HL-60 (cell line): ENCODE measurements around the gene KRT77.

Experiments
- DNase-seq, 2 experiments: peaks; one replicate each; pipeline ENCODE4 v3.0.0-alpha.2; 2010 to 2020; ENCODE audit warnings: low read depth in 1 of 2, low spot score in 1 of 2
- H3K27ac ChIP-seq: fragments of 250-450 bp; sonication (Bioruptor Pico); replicated peaks from 2 replicates; pipeline ENCODE4 v1.5.1; 2020; ENCODE audit warnings: mild to moderate bottlenecking, moderate library complexity
- H3K27me3 ChIP-seq: fragments of 250-450 bp; sonication (Bioruptor Pico); 2 replicates; pipeline ENCODE4 v1.5.1; 2021; ENCODE audit warnings: mild to moderate bottlenecking, moderate library complexity; ENCODE audit not compliant: insufficient read depth, poor library complexity, severe bottlenecking
- H3K4me3 ChIP-seq: replicated peaks from 2 replicates; pipeline ENCODE4 v1.5.1; 2011; ENCODE audit warnings: mild to moderate bottlenecking, control low read depth, low read length; ENCODE audit not compliant: insufficient read depth
- GABPA ChIP-seq: IDR thresholded peaks from 2 replicates; pipeline ENCODE4 v1.6.1; 2012; ENCODE audit warnings: low read depth
- POLR2AphosphoS5 ChIP-seq: IDR thresholded peaks from 2 replicates; pipeline ENCODE4 v1.6.1; 2012; ENCODE audit warnings: low read depth
- SPI1 ChIP-seq: IDR thresholded peaks from 2 replicates; pipeline ENCODE4 v1.6.1; 2012; ENCODE audit warnings: low read depth, mild to moderate bottlenecking, borderline replicate concordance
- TF ChIP-seq, protein P1 (sequence below): IDR thresholded peaks from 2 replicates; pipeline ENCODE4 v1.6.1; 2012; ENCODE audit warnings: low read depth; ENCODE audit not compliant: insufficient replicate concordance
- TF ChIP-seq, protein P2 (sequence below): IDR thresholded peaks from one replicate; pipeline ENCODE4 v1.5.1; 2011; ENCODE audit warnings: low read length, control low read depth, inconsistent platforms; ENCODE audit not compliant: insufficient read depth

Gene KRT77

DNA sequence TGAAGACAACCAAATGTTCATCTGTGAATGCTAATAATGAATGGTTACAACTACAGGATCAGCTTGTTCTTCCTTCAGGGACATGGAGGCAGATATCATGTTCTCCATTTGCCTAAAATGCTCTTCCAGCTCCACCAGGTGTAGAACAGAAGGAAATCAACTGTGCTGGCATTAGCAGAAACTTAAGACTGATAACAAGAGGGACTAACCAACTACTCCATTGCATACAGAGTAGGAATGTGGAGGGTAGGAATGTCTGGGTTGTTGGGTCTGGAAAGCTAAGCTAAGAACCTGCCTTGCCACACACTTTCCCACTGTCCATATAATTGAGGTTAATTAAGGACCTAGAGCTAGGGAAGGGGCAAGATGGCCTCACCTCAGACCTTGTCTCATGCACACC, 39.9 kb downstream of the KRT77 start:
- H3K4me3 ChIP-seq, result no peak overlapping the region

DNA sequence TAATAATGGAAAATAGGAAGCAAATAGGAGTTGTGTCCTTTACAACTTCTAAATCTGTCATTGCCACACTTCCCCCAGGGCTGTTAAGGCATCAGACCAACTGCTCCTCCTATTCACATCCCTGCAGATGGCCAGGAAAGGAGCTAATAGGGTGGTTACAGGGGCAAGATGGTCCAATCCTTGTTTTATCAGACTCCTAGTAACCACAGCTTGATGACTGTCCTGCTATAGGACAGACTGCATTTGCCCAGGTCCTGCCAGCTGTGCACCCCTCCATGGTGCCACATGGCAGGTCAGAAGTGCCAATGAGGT, 40.5 kb downstream of the KRT77 start:
- TF ChIP-seq, protein P1, sequence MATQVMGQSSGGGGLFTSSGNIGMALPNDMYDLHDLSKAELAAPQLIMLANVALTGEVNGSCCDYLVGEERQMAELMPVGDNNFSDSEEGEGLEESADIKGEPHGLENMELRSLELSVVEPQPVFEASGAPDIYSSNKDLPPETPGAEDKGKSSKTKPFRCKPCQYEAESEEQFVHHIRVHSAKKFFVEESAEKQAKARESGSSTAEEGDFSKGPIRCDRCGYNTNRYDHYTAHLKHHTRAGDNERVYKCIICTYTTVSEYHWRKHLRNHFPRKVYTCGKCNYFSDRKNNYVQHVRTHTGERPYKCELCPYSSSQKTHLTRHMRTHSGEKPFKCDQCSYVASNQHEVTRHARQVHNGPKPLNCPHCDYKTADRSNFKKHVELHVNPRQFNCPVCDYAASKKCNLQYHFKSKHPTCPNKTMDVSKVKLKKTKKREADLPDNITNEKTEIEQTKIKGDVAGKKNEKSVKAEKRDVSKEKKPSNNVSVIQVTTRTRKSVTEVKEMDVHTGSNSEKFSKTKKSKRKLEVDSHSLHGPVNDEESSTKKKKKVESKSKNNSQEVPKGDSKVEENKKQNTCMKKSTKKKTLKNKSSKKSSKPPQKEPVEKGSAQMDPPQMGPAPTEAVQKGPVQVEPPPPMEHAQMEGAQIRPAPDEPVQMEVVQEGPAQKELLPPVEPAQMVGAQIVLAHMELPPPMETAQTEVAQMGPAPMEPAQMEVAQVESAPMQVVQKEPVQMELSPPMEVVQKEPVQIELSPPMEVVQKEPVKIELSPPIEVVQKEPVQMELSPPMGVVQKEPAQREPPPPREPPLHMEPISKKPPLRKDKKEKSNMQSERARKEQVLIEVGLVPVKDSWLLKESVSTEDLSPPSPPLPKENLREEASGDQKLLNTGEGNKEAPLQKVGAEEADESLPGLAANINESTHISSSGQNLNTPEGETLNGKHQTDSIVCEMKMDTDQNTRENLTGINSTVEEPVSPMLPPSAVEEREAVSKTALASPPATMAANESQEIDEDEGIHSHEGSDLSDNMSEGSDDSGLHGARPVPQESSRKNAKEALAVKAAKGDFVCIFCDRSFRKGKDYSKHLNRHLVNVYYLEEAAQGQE, result no peak
- TF ChIP-seq, protein P2, sequence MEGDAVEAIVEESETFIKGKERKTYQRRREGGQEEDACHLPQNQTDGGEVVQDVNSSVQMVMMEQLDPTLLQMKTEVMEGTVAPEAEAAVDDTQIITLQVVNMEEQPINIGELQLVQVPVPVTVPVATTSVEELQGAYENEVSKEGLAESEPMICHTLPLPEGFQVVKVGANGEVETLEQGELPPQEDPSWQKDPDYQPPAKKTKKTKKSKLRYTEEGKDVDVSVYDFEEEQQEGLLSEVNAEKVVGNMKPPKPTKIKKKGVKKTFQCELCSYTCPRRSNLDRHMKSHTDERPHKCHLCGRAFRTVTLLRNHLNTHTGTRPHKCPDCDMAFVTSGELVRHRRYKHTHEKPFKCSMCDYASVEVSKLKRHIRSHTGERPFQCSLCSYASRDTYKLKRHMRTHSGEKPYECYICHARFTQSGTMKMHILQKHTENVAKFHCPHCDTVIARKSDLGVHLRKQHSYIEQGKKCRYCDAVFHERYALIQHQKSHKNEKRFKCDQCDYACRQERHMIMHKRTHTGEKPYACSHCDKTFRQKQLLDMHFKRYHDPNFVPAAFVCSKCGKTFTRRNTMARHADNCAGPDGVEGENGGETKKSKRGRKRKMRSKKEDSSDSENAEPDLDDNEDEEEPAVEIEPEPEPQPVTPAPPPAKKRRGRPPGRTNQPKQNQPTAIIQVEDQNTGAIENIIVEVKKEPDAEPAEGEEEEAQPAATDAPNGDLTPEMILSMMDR, result no peak
- no peak for TF ChIP-seq POLR2AphosphoS5
- no peak for DNase-seq
- H3K27ac ChIP-seq, result no peak overlapping the region

More for the DNA sequence above, 39.9 kb downstream of the KRT77 start:
- Histone ChIP-seq H3K27ac (no peak overlapping the region), H3K27me3 (peaks cover 2% of the 10 kb centered on the region)
- TF ChIP-seq, protein P1, result no peak
- TF ChIP-seq, protein P2, result no peak
- no peak for TF ChIP-seq POLR2AphosphoS5
- TF ChIP-seq GABPA, result no peak
- no peak for DNase-seq

GRCh38 chr12:52662093-52662917, 41.0 kb downstream of the KRT77 start:
- Histone ChIP-seq H3K27ac (no peak overlapping the region), H3K4me3 (no peak overlapping the region), H3K27me3 (peaks cover 2% of the 10 kb centered on the region)
- no peak for DNase-seq
- TF ChIP-seq, protein P2, result no peak
- TF ChIP-seq POLR2AphosphoS5, result no peak
- TF ChIP-seq SPI1, result no peak
- TF ChIP-seq, protein P1, result no peak
- TF ChIP-seq GABPA, result no peak

More for the DNA sequence above, 40.5 kb downstream of the KRT77 start:
- Histone ChIP-seq H3K27me3 (peaks cover 2% of the 10 kb centered on the region), H3K4me3 (no peak overlapping the region)
